Upper lobe of left lung (tissue), 6 donors: ENCODE data around the gene SGCA. TPM values are rescaled to one million over a fixed set of nuclear protein-coding genes. Genes with fewer than 3 reads are reported as not detected.

Source experiments
- ATAC-seq, 2 donors: fragments of 200-7000 bp; cut with Tn5 transposase; one replicate each; pipeline ENCODE4 v1.9.1; 2022; ENCODE audit warnings: mild to moderate bottlenecking in 2 of 2, moderate library complexity in 2 of 2; ENCODE audit not compliant: low FRiP score in 2 of 2
- DNase-seq, 2 donors: peaks; one replicate each; pipeline ENCODE4 v3.0.0-alpha.2; 2019 to 2020
- H3K27ac ChIP-seq, 4 donors: fragments of 200-600 bp; sonication (generic); one replicate each; pipeline ENCODE4 v1.5.1; 2016 to 2019
- H3K27me3 ChIP-seq, 4 donors: fragments of 200-600 bp; sonication (generic); one replicate each; pipeline ENCODE4 v1.5.1; 2017 to 2019
- H3K36me3 ChIP-seq, 4 donors: fragments of 200-600 bp; sonication (generic); one replicate each; pipeline ENCODE4 v1.5.1; 2016 to 2019
- H3K4me1 ChIP-seq, 4 donors: fragments of 200-600 bp; sonication (generic); one replicate each; pipeline ENCODE4 v1.5.1; 2018 to 2019
- H3K4me3 ChIP-seq, 4 donors: fragments of 200-600 bp; sonication (generic); one replicate each; pipeline ENCODE4 v1.5.1; 2017 to 2019; ENCODE audit warnings: mild to moderate bottlenecking in 2 of 4, moderate library complexity in 1 of 4
- H3K9me3 ChIP-seq, 4 donors: fragments of 200-600 bp; sonication (generic); one replicate each; pipeline ENCODE4 v1.5.1; 2018 to 2019
- CTCF ChIP-seq, 6 experiments: fragments of 450-650 bp in 4 of 6; fragments of 200-600 bp in 2 of 6; sonication (generic) in 2 of 6; IDR thresholded peaks; one replicate each; pipeline ENCODE4 v1.5.1; 2016 to 2019; ENCODE audit warnings: antibody characterized with exemption in 6 of 6
- EP300 ChIP-seq, 4 donors: sonication (generic); formaldehyde crosslinking; IDR thresholded peaks; one replicate each; pipeline ENCODE4 v1.5.1; 2017; ENCODE audit warnings: antibody characterized with exemption in 4 of 4, control low read depth in 2 of 4
- POLR2A ChIP-seq, 4 donors: fragments of 450-650 bp; IDR thresholded peaks; one replicate each; pipeline ENCODE4 v1.5.1; 2016 to 2017; ENCODE audit warnings: antibody characterized with exemption in 4 of 4, mild to moderate bottlenecking in 2 of 4
- POLR2AphosphoS5 ChIP-seq, 2 donors: sonication (generic); formaldehyde crosslinking; IDR thresholded peaks; one replicate each; pipeline ENCODE4 v1.5.1; 2017; ENCODE audit warnings: antibody characterized with exemption in 2 of 2
- WGBS, 2 donors: methylation state at CpG; one replicate each; pipeline ENCODE4 v1.1.5; 2017 to 2018; 5-methylcytosine and 5-hydroxymethylcytosine counted together
- total RNA-seq, 6 donors: library from RNA; depleted of rRNA in 4 of 6; stranded (reverse); fragments of >200 nt in 4 of 6; gene quantifications; one replicate each; pipeline versions ENCODE4 v1.1.0 to v1.2.1, GENCODE V29; 2016 to 2021
- donor health status: DM: no; HTN: no; CAD: no; lungs with moderate emphysema.
- donor health status: DM: no; HTN: yes; CAD: no; lungs with severe emphysema.

SGCA gene
- total RNA-seq: 10 to 100 TPM in 5 of 6 donors, 1 to 10 TPM in 1; 1.6 to 19.7 (median 14.1) TPM

GRCh38 chr17:50165867-50166517 is at the start of gene SGCA:
TSS of gene SGCA (plus strand) at chr17:50166005. CDS start at chr17:50166041, 36 bp downstream.
- Histone ChIP-seq H3K4me1 (peaks cover 7 to 14% (median 9%) of the 10 kb centered on the region in 4 donors), H3K4me3 (peak within 1 kb of the TSS in 3 of 4 donors; percentile 10 to 36 (median 20)), H3K9me3 (no peaks in the 10 kb centered on the region), H3K27ac (peak within 1 kb of the TSS; percentile 2 to 74 (median 59)), H3K36me3 (no peaks in the 10 kb centered on the region), H3K27me3 (no peaks in the 10 kb centered on the region)
- no peak for ATAC-seq
- WGBS, 2 donors: 49 to 65% methylated on average over 10 to 15 of the region's 15 CpGs
- DNase-seq: no peak
- TF ChIP-seq POLR2AphosphoS5 (IDR thresholded peaks at IDR 0.05) (peak in 1 of 2 donors; percentile 43), POLR2A (IDR thresholded peaks at IDR 0.05) (no peak), CTCF (IDR thresholded peaks at IDR 0.05) (no peak)

- no peaks in the 10 kb centered on the region for H3K9me3 ChIP-seq
- H3K27me3 ChIP-seq: peaks cover 0 to 8% (median 0%) of the 10 kb centered on the region in 4 donors
- no peaks in the 10 kb centered on the region for H3K36me3 ChIP-seq
- 21 to 55% methylated on average over 7 to 26 of the region's 64 CpGs for WGBS, 2 donors
- DNase-seq: peak; percentile 51 to 94
- TF ChIP-seq CTCF (IDR thresholded peaks at IDR 0.05) (peak; percentile 52 to 89 (median 77)), POLR2A (IDR thresholded peaks at IDR 0.05) (no peak), POLR2AphosphoS5 (IDR thresholded peaks at IDR 0.05) (no peak)
- peak overlapping the region in 2 of 4 donors; percentile 11 to 17 for H3K4me3 ChIP-seq
- H3K27ac ChIP-seq: no peak overlapping the region
- peak; percentile 35 to 84 for ATAC-seq
- peaks cover under 1 to 19% (median 11%) of the 10 kb centered on the region in 4 donors for H3K4me1 ChIP-seq
Observed at GRCh38 chr17:50117202-50118051, 48.4 kb upstream of the SGCA start.

GRCh38 chr17:50118076-50118827 is 47.6 kb upstream of the SGCA start:
- Histone ChIP-seq H3K36me3 (no peaks in the 10 kb centered on the region), H3K27ac (no peak overlapping the region), H3K9me3 (no peaks in the 10 kb centered on the region), H3K4me3 (no peak overlapping the region), H3K4me1 (peaks cover 3 to 20% (median 8%) of the 10 kb centered on the region in 4 donors), H3K27me3 (peaks cover 0 to 8% (median 0%) of the 10 kb centered on the region in 4 donors)
- DNase-seq (peak in 1 of 2 donors; percentile 64), ATAC-seq (no peak)
- TF ChIP-seq CTCF (IDR thresholded peaks at IDR 0.05) (no peak), POLR2A (IDR thresholded peaks at IDR 0.05) (no peak), POLR2AphosphoS5 (IDR thresholded peaks at IDR 0.05) (no peak), EP300 (IDR thresholded peaks at IDR 0.05) (no peak)
- 84 to 85% methylated on average over 22 of the region's 23 CpGs for WGBS, 2 donors

- DNase-seq: no peak
- Histone ChIP-seq H3K27ac (no peak overlapping the region), H3K36me3 (no peaks in the 10 kb centered on the region), H3K4me3 (no peak overlapping the region), H3K4me1 (peaks cover 9 to 26% (median 11%) of the 10 kb centered on the region in 4 donors), H3K9me3 (no peaks in the 10 kb centered on the region), H3K27me3 (peaks cover 0 to 8% (median 0%) of the 10 kb centered on the region in 4 donors)
- WGBS, 2 donors: 83 to 88% methylated on average over 1 to 4 of the region's 4 CpGs
- ATAC-seq: no peak
- TF ChIP-seq POLR2A (IDR thresholded peaks at IDR 0.05) (no peak), CTCF (IDR thresholded peaks at IDR 0.05) (no peak), EP300 (IDR thresholded peaks at IDR 0.05) (no peak), POLR2AphosphoS5 (IDR thresholded peaks at IDR 0.05) (no peak)
Observed at GRCh38 chr17:50118828-50119218, 47.0 kb upstream of the SGCA start.
